GM12878 (cell line): ENCODE data around the gene FAF1. TPM values are rescaled to one million over a fixed set of nuclear protein-coding genes. Genes with fewer than 3 reads are reported as not detected.

Experiments used
- ATAC-seq: fragments of 200-7000 bp; cut with Tn5 transposase; 3 replicates; pipeline ENCODE4 v1.9.1; 2020; ENCODE audit warnings: mild to moderate bottlenecking, moderate library complexity
- BruUV-seq: library from RNA; stranded (reverse); fragments of 400-500 nt; replicated peaks from 2 replicates; lab custom pipeline; 2021; lab: Mats Ljungman, UMichigan
- CTCF ChIA-PET: fragments of 300-600 bp; sonication (Branson Sonifier 250); formaldehyde crosslinking; extraction: SDS; loops from one replicate; lab custom pipeline; 2021; ENCODE audit warnings: inconsistent platforms; lab: Yijun Ruan, JAX
- POLR2A ChIA-PET: fragments of 350-600 bp; formaldehyde crosslinking; extraction: SDS; loops from one replicate; lab custom pipeline; 2021; ENCODE audit warnings: inconsistent platforms; lab: Charles Lee
- RAD21 ChIA-PET: fragments of 300-600 bp; sonication (Branson Sonifier 250); formaldehyde crosslinking; loops from one replicate; lab custom pipeline; 2023; ENCODE audit warnings: antibody characterized with exemption; ENCODE audit not compliant: unreplicated experiment; lab: Charles Lee
- SMC1A ChIA-PET: fragments of 300-600 bp; sonication (Branson Sonifier 250); formaldehyde crosslinking; loops from one replicate; lab custom pipeline; 2023; ENCODE audit not compliant: unreplicated experiment, uncharacterized antibody; lab: Charles Lee
- DNase-seq: peaks from one replicate; pipeline ENCODE4 v3.0.0-alpha.2; 2011; ENCODE audit warnings: low read depth, low spot score
- FAIRE-seq: peaks from 3 replicates; lab custom pipeline; 2011; peaks lifted over from hg19 to GRCh38; lab: Jason Lieb, UNC
- H2AFZ ChIP-seq: 2 replicates; pipeline ENCODE4 v1.6.0; 2011; ENCODE audit warnings: low read depth, low read length, control low read depth; ENCODE audit not compliant: control insufficient read depth
- H3K27ac ChIP-seq: 2 replicates; pipeline ENCODE4 v1.5.1; 2011; ENCODE audit warnings: control low read depth; ENCODE audit not compliant: control insufficient read depth, insufficient read depth
- H3K27me3 ChIP-seq, 2 experiments: replicated peaks in 1 of 2; 2 replicates each; pipeline versions ENCODE4 v1.6.0 to v1.6.1; 2011; ENCODE audit warnings: low read length in 1 of 2; ENCODE audit not compliant: control insufficient read depth in 2 of 2, insufficient read depth in 2 of 2
- H3K36me3 ChIP-seq, 2 experiments: 2 replicates each; pipeline ENCODE4 v1.5.1; 2011; ENCODE audit warnings: low read length in 1 of 2; ENCODE audit not compliant: control insufficient read depth in 2 of 2, insufficient read depth in 2 of 2
- H3K4me1 ChIP-seq: 2 replicates; pipeline ENCODE4 v1.6.1; 2011; ENCODE audit warnings: mild to moderate bottlenecking, low read length, moderate library complexity, mixed read lengths; ENCODE audit not compliant: control insufficient read depth, insufficient read depth
- H3K4me2 ChIP-seq: 2 replicates; pipeline ENCODE4 v1.6.0; 2011; ENCODE audit warnings: control low read depth; ENCODE audit not compliant: control insufficient read depth, insufficient read depth
- H3K4me3 ChIP-seq: fragments of 200-600 bp; sonication (generic); 2 replicates; pipeline ENCODE4 v1.5.1; 2016
- H3K79me2 ChIP-seq: 2 replicates; pipeline ENCODE4 v1.6.0; 2011; ENCODE audit warnings: low read length; ENCODE audit not compliant: control insufficient read depth, insufficient read depth
- H3K9ac ChIP-seq: 2 replicates; pipeline ENCODE4 v1.8.0; 2011; ENCODE audit warnings: low read length, control low read depth, mixed read lengths; ENCODE audit not compliant: control insufficient read depth, insufficient read depth
- H3K9me3 ChIP-seq: replicated peaks from 3 replicates; pipeline ENCODE4 v1.5.1; 2011; ENCODE audit warnings: mild to moderate bottlenecking, low read length; ENCODE audit not compliant: control insufficient read depth, insufficient read depth
- H4K20me1 ChIP-seq: 2 replicates; pipeline ENCODE4 v1.6.0; 2011; ENCODE audit not compliant: control insufficient read depth, insufficient read depth
- ASH2L ChIP-seq: fragments of 300-600, 200-600 bp; sonication (generic); IDR thresholded peaks from 2 replicates; pipeline ENCODE4 v1.6.1; 2017; ENCODE audit warnings: low read depth, mild to moderate bottlenecking, borderline replicate concordance
- FOXM1 ChIP-seq: IDR thresholded peaks from 2 replicates; pipeline ENCODE4 v1.6.1; 2012; ENCODE audit warnings: low read depth, mild to moderate bottlenecking, inconsistent platforms, low read length, moderate library complexity
- IKZF1 ChIP-seq: fragments of 450-650 bp; conservative IDR thresholded peaks from 2 replicates; pipeline ENCODE4 v1.6.1; 2017; ENCODE audit warnings: antibody characterized with exemption, mild to moderate bottlenecking
- POLR2A ChIP-seq: IDR thresholded peaks from 2 replicates; pipeline ENCODE4 v1.6.1; 2011; ENCODE audit warnings: low read depth, mild to moderate bottlenecking, low read length
- TAF1 ChIP-seq: IDR thresholded peaks from 2 replicates; pipeline ENCODE4 v1.6.1; 2011; ENCODE audit warnings: mild to moderate bottlenecking, low read depth, low read length, borderline replicate concordance
- TCF12 ChIP-seq: IDR thresholded peaks from 2 replicates; pipeline ENCODE4 v1.6.1; 2011; ENCODE audit warnings: low read depth, mild to moderate bottlenecking, low read length
- TCF3 ChIP-seq: IDR thresholded peaks from 2 replicates; pipeline ENCODE4 v1.6.1; 2012; ENCODE audit warnings: low read depth, mild to moderate bottlenecking, low read length, borderline replicate concordance; ENCODE audit not compliant: insufficient read depth
- ZNF207 ChIP-seq: fragments of 450-650 bp; IDR thresholded peaks from 2 replicates; pipeline ENCODE4 v1.6.1; 2014; ENCODE audit warnings: antibody characterized with exemption, mild to moderate bottlenecking, borderline replicate concordance
- WGBS: methylation state at CpG from one replicate; pipeline ENCODE4 v1.1.6; 2016; ENCODE audit warnings: low lambda C conversion rate; ENCODE audit not compliant: insufficient replicate concordance, insufficient coverage; ENCODE audit errors: missing lambda C conversion rate; 5-methylcytosine and 5-hydroxymethylcytosine counted together
- in situ Hi-C: fragments of 300-500 bp; cut with MboI; formaldehyde crosslinking; loops from 9 replicates; pipeline ENCODE4 v1.14.3; 2018; ENCODE audit warnings: mixed read lengths
- intact Hi-C: fragments of 100-400 bp; cut with micrococcal nuclease; formaldehyde crosslinking; loops from one replicate; pipeline ENCODE4 v1.14.2; 2022; ENCODE audit not compliant: unreplicated experiment
- polyA plus RNA-seq, 11 experiments: library from polyadenylated mRNA; depleted of rRNA in 4 of 11; unstranded in 6 of 11; stranded (reverse) in 5 of 11; fragments of >200 nt; fragmentation: Nextera tagmentation in 4 of 11; fragmentation: Illumina TruSeq in 1 of 11; extraction: Ambion mirVana in 4 of 11; extraction: Trizol in 1 of 11; gene quantifications; 1 replicate in 1 of 11; 2 replicates in 10 of 11; pipeline versions ENCODE4 v1.2.1 to v1.2.3, GENCODE V29; 2011 to 2016; ENCODE audit warnings: inconsistent platforms in 2 of 11, missing spikeins in 2 of 11, low read depth in 1 of 11
- total RNA-seq, 4 experiments: library from RNA; depleted of rRNA in 3 of 4; stranded (reverse); fragments of >200 nt in 3 of 4; fragmentation: Illumina TruSeq in 1 of 4; extraction: Trizol in 1 of 4; gene quantifications; 2 replicates each; pipeline versions ENCODE4 v1.2.1 to v1.2.3, GENCODE V29; 2013 to 2021

Gene FAF1
- total and polyA plus RNA-seq, 10 of the 15 experiments (the other 5 are each of a cell fraction or from before 2014, with no cell fraction given), result 8.6 to 54.5 (median 23.7) TPM

DNA sequence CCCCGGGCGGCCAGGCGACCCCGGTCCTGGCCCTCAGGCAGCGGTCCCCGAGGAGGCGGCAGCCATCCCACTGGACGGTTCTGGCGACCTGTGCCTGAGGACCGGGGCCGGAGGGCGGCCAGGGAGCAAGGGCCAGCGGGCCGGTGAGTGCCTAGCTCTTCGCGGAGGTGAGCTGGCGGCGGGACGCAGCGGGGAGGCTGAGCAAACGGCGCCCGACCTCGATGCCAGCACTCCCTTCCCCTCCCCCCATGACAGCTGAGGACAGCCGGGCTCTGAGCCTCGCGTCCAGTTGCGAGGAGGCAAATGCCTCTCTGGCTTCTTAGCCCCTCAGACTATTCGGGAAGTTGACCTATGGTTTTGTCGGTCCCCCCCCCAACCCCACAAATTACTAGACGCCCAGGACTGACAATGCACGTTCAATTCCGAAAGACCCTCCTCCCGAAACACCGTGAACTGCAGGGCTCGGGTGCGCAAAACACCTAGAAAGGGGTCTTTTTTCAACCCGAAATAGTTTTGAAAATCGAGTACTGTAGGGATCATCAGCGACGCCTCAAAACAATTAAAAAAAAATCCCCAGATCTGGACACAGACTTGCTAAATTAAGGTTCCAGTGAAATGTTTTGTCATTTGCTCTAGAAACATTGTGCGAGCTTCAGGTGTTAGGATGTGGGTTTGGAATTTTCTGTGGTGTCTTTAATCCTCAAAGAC, 18.2 kb upstream of the FAF1 start (continued):
- TF ChIP-seq TCF12, result 0 out of 2 replicates have a peak, but pooled peaks have one; percentile 44
- peak; percentile 84 for TF ChIP-seq TCF3
- TF ChIP-seq TAF1, result peak; percentile 35; the same call in 1 of the 2 replicates
- TF ChIP-seq ZNF207, result no peak
- TF ChIP-seq, all 136 proteins: peak for 4

DNA sequence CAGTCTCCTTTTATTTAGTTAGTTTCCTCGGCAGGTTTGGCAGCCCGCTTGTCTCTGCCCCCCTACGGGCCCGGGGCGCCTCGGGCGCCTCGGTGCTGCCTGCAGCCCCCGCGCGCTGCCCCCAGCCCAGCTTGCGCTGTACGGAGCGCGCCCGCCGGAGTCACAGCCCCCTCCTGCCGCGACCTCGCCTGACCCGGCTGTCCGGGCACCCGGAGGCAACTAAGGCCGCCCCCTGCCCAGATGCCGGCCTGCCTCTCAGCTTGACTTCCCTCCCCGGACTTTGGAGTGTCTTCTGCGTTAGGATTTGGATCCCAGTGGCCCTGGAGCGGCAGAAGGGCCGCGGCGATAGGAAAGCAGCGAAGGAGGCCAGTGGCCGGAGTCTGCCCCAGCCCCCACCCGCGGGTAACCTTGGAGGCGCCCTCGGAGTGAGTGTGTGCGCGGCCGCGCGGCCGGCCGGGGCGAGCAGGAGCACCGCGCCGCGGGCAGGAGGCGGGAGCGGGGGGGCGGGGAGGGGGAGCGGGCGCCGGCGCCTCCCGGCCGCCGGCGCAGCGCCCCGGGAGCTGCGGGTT, 17.6 kb upstream of the FAF1 start:
- in situ Hi-C loops (no loop called here), intact Hi-C loops (loop anchor here (1.0 kb wide), 1 partner anchor 8 kb away; no protein-coding TSS in a partner anchor)
- Histone ChIP-seq H3K79me2 (peaks cover 73% of the 10 kb centered on the region), H4K20me1 (no peaks in the 10 kb centered on the region), H3K4me1 (no peaks in the 10 kb centered on the region), H3K36me3 (peaks cover 0 to 7% of the 10 kb centered on the region in 2 experiments; a peak in 1 of 4 replicates), H3K4me2 (peak overlapping the region; percentile 86), H3K4me3 (peak overlapping the region; percentile 97), H3K27me3 (peaks cover 0 to 4% of the 10 kb centered on the region in 2 experiments; a peak in 2 of 4 replicates), H3K9me3 (no peaks in the 10 kb centered on the region), H3K9ac (peak overlapping the region; percentile 94), H3K27ac (peak overlapping the region; percentile 96), H2AFZ (peak overlapping the region; percentile 76)
- SMC1A ChIA-PET, result interaction anchor here (0.8 to 2.3 kb wide), 3 partner anchors 9 to 105 kb away, joined by 3 to 7 read pairs (median 5); no protein-coding TSS in a partner anchor
- CTCF ChIA-PET, result interaction anchor here (1.0 kb wide), 3 partner anchors 105 to 211 kb away, joined by 3 read pairs; no protein-coding TSS in a partner anchor
- no peak for TF ChIP-seq FOXM1
- 0 out of 2 replicates have a peak, but pooled peaks have one; percentile 19 for TF ChIP-seq IKZF1
- peak; percentile 65 for TF ChIP-seq POLR2A
- 0 out of 2 replicates have a peak, but pooled peaks have one; percentile 55 for TF ChIP-seq ASH2L
- peak; percentile 0; the same call in 1 of the 2 replicates for TF ChIP-seq TAF1
- DNase-seq (no peak), ATAC-seq (peak; percentile 67), FAIRE-seq (no peak)
- POLR2A ChIA-PET, result no interaction called here
- RAD21 ChIA-PET, result no interaction called here
- WGBS, result 2% methylated on average over 47 of the region's 63 CpGs
- BruUV-seq, result no TSS peak
